Astrocyte of the hippocampus (primary cell): Measurements from ENCODE around the gene ASF1A.

ENCODE experiments used
- DNase-seq: peaks from one replicate; pipeline ENCODE4 v3.0.0; 2011; ENCODE audit warnings: low read depth, low spot score

Gene ASF1A

DNA sequence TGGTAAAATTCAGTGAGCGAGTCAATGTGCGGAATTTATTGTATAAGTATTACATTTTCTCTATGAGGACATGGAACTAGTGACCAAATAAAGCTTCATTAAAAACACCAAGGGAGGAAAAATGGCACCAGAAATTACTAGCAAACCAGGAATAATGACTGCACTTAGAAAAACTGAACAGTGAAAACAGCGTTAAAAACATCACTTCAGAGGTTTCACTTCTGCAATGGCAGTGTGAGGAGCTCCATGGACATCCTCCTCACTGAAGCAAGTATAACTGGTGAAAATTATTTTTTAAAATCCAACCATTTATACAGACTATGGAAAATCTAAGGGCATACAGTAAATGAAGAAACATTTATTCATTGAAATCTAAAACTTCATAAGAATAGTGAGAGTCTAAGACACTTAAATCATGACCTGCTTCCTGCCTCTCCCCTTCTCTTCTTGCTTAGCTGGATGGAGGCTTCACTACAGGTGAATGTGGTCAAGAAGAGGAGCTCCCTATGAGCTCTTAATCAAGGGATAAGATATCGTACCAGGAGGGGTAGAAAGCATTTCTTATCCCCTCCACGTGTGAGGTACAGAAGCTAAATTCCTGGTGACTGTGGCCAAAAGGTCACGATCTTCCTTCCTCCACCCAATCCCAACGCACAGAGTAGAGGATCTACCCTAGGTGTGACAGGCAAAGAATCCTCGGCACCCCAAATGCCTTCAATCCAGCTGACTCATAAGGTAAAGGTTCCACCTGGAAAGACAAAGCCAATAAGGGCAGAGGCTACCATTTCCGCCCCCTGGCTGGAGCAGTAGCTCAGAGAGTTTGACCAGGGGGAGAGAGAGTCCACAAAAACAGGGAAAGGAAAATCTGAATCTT is 12.3 kb upstream of the ASF1A start:
- no peak for DNase-seq

DNA sequence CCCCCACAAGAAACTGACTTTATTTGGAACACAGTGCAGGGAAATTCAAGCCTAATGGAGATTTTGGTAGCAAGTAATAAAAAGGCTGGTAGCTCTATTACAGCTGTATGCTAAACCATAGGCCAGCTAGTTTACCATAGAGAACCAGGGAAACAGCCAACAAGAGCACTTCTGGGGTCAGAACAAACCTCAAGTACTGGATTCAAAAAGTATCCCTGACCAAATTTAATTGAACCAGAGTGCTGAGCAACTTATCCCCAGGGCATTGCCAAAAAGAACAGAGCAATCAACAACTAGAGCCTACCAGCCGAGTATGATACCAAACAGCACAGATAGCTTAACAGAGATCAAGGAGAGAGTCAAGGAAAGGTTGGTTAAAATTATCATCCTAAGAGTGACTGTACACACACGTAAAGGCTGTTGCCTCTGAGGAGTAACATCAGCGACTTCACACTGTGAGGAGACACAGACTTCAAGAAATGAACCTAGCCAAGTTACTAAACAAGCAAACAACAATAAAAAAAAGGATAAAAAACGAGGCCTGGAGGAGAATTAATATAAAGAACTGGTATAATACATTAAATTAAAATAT is 11.5 kb upstream of the ASF1A start:
- no peak for DNase-seq

DNA sequence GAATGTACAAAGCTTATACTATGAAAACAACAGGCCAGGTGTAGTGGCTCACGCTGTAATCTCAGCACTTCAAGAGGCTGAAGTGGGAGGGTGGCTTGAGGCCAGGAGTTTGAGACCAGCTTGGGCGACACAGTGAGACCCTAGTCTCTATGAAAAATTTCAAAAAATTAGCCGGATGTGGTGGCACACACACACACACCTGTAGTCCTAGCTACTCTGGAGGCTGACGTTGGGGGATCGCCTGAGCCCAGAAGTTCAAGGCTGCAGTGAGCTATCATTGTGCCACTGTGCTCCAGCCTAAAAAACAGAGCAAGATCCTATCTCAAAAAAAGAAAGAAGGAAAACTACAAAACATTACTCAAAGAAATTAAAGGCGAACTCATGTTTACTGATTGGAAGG is 7.3 kb upstream of the ASF1A start:
- no peak for DNase-seq

DNA sequence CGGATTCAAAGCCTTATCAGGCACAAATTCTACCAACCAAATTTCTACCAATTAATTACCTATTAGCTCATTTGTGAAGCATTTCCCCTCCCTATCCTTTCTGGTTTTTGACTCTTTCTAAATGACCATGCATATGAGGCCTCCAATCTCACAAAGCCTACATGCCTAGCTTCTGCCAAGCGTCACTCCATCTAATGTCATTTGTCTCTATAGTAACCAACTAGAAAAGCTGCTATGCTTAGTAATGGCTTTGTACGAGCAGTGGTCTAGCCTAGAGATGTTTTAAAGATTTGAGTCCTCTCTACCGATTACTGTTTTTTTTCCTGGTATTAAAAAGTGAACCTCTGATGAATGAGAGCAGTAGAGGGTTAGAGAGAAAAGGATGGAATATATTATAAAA is 4.8 kb upstream of the ASF1A start:
- no peak for DNase-seq

DNA sequence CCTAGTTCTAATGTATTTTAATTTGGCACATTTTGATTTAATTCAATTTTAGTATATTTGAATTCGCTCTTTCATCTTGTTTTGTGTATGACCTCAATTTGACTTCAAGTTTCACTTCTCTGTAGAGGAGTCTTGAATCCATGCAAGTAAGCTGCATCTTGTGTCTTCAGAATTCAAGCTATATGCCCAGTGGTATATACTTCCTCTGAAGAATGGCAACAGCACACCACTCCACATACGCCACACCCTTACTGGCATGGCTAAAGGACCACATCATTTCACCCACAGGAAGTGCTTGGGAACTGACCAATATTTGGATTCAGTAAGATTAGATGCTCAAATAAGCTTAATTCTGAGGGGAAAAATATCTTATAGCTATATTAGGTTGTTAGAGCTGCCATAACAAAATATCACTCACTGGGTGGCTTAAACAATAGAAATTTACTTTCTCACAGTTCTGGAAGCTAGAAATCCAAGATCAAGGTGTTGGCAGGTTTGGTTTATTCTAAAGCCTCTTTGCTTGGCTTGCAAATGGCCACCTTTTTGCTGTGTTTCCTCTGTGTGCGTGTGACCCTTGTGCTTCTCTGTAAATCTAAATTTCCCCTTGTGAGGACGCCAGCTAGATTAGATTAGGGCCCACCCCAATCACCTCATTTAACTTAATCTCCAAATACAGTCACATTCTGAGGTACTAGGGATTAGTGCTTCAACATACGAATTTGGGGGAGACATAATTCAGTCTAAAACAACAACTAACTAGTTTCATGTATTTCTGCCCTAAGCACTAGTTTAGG is 2.8 kb upstream of the ASF1A start:
- DNase-seq, result no peak

DNA sequence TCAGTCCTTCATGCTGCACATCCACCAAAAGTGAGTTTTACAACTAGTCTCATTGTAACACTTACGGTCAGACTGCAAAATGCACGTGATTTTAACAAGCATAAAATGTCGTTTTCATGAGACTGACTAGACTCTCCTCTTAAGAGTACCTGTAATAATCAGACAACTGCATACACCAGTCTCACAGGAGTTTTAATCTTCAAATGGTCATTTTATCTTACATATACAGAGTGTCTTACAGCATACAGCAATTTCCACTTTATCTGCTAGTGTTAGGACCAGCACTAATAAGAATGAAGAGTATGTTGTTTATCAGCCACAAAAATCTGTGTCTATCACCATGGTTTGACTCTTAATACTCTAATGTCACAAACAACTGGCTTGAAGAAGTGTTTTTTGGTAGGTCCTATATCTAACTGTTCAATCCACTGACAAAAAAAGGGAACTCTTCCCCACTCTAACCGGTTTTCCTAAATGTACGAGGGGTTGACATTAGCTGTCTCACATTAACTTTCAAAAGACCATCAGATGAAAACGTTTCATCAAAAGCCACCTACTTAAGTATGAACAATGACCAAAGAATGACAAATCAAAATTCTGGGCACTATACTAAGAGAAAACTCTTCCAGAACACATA is 1.5 kb upstream of the ASF1A start:
- peak; percentile 34 for DNase-seq

DNA sequence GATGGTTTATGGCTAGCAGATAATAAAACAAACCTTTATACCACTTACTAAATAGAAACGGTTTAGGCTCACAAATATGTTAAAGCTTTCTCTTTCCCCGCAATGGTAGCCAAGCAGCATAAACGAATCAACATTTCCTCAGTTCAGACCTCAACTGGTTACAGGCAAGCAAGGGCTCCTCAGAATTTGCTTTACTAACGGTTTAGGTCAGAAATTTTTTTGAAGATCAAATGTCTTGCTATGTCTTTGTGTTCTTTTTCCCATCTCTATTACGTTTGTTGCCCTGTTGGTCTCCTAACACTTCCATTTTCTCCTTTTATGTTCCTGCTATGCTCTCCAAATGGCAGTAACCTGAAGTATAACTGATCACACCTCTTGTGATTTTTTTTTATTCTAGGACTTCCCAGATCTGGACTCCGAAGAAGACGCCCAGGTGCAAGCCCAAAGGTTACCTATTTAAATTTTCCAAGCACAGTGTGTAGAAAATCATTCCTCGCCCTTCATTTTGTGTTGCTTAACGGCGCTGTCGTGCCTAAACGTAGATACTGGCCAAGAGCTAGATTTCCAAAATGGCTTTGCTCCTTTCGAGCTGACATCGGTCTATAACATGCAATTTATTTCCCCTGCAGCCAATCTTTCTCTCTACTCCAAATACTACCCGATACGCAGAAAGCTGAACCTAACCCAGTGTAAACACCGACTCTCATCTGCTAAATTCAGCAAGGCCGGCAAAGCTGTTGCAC is 717 bp upstream of the ASF1A start:
- peak; percentile 76 for DNase-seq

DNA sequence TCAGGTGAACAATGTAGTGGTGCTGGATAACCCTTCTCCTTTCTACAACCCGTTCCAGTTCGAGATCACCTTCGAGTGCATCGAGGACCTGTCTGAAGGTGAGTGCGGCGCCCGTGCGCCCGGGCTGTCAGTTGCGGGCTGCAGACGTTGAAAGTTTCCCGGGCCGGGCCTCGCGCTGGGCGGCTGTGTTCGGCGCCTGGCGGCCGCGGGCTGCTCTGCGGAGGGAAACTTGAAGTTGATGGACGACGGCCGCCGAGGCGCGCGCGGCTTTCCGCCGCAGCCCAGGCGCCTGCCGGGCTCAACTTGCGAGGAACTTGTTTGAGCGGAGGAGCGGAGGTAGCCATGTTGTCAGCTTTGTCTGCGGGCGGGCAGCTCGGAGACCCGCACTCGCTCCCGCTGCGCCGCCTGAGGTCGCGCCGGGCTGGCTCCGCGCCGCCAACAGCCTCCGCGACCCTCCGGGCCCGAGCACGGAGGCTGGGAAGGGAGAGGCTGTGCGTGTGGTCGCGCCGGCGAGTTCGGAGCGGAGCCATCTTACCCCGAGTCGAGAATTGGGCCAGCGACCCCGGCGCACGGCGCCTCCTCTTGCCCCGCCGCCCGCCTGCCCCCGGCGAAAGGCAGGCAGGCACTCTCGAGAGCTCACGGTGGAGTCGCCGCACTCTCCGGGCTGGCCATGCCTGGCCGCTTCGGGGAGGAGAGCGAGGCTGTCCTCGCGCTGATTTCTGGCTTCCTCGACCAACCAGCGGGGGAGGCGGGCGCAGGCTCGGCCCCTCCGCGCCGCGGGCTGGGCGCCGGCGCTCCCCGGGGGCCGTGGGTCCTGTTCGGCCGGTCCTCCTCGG is 691 bp downstream of the ASF1A start:
- peak; percentile 87 for DNase-seq

DNA sequence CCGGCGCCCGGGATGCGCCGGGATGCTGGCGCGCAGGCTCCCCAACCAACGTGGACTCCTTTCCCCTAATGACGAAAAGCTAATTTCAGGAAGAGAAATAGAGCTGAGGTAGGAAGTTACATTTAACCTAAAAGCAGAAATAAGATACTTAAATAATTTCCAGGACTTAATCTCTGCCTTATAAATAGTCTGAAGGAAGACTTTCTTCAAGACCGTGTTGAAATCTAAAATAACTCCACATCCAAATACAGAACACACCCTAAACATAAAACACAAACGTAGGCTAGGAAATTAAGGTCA is 1.3 kb downstream of the ASF1A start:
- no peak for DNase-seq

DNA sequence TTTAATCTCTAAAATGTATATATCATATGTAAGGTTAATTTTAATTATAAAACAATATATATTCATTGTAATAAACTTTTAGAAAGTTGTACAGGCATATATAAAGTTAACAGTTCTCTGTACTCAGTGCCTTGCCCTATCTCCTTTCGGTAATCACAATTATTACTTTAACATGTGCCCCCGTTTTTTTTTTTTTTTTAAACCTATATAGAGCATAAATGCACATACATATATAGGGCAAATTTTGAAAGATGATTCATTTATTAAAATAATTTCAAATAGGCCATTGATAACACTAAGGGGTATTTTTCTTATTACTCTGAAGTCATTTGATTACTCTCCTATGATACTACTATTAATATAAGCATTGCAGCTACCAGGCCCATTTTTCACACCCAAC is 1.9 kb downstream of the ASF1A start:
- DNase-seq, result no peak

DNA sequence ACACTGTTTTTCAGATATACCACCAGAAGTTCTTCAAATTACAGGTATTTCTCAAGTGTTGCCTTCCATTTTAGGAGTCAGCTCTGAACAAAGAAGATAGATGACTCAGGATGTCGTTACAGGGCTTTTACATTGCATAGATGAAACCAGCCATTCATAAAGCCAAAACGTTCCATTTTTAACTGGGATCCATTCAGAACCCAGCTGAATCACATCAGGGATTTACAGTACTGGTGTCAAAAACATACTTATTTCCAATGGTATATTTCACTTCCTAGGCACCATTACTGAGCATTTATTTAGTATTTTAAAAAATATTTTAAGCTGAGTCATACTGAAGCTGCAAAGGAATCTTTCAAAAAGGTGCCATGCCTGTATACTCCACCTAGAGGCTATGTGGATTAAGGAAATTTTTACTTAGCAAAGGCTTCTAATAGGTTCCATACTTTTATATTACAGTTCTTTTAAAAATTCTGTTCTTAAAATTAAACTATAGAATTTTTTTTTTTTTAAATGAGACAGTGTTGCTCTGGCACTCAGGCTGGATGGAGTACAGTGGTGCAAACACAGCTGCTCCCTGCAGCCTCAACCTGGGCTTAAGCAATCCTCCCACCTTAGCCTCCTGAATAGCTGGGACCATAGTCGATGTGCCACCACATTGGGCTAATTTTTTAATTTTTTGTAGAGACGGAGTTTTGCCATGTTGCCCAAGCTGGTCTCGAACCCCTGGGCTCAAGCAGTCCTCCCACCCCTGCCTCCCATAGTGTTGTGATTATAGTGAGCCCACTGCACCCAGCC is 2.6 kb downstream of the ASF1A start:
- peak; percentile 62 for DNase-seq

DNA sequence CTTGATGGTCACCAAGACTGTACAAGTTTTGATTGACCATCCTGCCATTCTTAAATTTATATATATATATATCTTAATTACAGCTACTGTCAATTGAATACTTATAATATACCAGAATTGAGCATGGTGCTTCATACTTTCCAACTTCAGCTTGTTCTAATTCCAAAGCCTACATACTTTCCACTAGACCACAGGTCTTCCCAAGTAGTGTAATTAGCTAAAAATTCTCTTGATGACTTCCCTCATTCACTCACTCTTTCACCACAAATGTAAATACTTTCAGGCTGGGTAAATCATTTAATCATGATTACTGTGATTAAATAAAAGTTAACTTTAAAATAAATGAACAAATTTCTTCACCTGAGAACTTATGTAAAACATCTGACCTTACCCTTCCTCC is 3.4 kb downstream of the ASF1A start:
- DNase-seq, result peak; percentile 31

DNA sequence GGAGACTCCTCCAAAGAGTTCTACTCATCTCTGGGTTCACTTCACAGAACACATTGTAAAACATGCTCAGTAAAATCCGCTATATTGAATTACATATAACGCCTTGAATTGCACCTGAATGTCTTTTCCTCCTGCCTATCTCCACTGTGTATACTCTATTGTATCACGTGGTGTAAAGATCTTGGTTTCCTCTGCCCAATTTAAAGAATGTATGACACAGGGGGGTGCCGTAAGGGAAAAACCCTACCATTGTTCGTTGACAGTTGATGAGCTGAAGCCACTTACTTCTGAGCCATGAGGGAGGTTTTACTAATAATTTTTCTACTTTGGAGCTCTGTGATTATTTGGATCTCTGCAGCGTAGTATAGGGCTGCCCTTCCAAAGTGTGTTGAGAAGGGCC is 6.0 kb downstream of the ASF1A start:
- DNase-seq, result no peak

DNA sequence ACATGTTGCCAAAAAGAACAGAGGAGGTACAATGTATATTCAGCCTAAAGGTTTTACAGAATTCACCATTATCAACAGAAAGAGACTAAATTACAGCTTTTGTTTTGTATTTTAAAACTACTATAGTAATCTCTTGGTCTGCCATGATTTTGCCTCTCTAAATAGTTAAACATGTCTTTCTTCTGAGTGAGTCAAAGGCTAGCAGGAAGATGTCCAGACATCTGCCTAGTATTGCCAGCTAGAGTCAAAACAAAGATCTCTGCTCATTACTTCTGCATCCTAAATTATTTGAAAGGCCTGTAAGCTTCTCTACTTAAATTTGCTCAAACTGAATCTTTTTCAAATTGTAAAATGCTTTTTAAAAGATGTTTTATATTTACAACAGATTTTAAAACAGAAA is 8.8 kb downstream of the ASF1A start:
- DNase-seq, result peak; percentile 31

DNA sequence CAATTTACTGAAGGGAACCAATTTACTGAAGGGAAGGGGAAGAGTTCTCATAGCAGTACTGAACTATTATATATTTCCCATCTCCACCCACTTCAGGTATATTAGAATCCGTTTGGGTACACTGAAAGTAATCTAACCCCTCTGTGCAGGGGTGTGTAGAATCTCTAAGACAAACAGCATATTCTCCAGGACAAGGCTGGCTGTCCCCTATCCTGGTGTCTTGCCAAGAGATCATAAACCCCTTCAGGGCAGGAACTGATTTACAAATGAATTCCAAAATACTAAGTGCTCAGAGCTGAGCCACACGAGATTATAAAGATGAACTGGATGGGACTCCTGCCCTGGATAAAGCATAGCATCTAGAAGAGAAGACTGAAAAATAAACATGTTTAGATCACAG is 9.2 kb downstream of the ASF1A start:
- no peak for DNase-seq

DNA sequence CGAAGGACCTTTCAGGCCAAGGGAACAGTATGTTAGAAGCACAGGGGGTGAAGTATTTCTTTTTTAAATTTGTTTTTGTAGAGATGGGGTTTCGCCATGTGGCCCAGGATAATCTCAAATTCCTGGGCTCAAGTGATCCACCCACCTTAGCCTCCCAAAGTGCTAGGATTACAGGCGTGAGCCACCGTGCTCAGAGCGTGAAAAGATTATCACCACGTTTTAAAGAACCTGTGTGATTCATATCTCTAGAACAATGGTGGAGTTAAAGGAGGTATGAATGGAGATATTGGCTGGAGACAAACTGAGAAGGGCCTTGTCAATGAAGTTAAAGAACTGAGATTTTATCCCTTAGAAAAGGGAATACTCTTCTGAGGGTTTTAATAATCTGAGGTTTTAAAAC is 9.7 kb downstream of the ASF1A start:
- DNase-seq, result no peak

DNA sequence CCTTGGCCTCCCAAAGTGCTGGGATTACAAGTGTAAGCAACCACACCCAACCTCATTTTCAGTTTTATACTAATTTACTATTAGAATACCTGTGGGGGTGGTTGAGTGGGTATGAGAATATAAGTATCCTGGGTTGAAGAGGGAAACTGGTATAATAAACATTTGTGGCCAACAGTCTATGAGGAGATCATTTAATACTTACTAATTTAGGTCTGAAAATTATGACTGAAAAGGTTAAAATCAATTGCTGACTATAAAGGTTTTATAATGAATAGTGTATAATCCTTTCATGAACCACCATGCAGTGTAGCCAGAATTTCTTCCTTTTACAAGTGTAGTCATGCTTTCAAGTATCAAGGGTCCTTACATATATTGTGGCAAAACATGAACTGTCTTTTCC is 11.1 kb downstream of the ASF1A start:
- no peak for DNase-seq

DNA sequence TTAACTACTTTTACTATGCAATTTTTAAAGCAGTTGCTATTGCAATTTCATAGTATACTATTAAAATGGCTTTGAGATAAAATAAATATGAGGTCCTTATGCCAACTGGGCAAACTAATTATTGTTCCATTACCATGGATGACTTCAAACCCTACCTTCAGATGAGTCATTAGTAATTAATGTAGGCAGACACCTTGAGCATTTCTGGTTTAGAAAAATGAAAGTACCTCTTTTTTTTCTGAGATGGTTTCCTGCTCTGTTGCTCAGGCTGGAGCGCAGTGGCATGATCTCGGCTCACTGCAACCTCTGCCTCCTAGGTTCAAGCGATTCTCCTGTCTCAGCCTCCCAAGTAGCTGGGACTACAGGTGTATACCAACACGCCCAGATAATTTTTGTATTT is 11.9 kb downstream of the ASF1A start:
- no peak for DNase-seq

DNA sequence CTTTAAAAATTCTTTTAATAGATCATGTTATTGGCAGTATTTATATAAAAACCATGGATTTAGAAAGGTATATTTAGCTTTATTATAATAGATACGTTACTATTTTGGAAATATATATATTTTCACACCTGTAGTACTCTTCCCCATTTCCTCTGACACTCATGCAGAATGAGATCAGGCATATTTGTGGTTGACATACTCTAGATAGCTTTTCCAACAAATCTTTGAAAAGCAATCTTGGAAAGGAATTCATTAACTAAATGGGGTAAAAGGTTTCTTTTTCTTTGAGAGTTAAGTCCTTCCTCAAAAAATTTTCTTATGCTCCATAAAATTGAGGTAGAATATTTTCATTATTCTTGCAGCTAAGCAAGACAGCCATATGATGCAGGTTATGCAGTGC is 14.5 kb downstream of the ASF1A start:
- DNase-seq, result peak; percentile 46

DNA sequence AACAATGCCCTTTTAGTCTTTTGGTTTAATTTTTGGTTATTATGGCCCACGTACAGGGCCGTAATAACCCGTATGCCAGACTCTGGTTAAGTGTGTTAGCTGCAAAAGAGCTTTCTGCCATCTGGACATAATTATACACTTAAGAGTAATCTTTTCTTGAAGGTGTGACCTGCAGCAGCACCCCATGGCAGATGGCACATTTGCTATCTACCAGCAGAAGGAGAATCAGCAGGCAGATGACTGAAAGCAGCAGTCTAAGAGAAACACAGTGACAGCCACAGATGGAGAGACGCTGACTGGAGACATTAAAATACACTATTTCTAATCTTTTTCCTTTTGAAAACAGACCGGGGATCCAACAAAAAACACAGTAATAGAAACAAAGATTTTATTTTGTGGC is 18.7 kb downstream of the ASF1A start:
- DNase-seq, result no peak
